Measurements from ENCODE around the gene TBC1D7.

The TBC1D7 gene

GRCh38 chr6:13272131-13273046 lies 55.9 kb downstream of the TBC1D7 start:
- no peak for DNase-seq (ENCODE audit: low read depth, low spot score)

- DNase-seq (ENCODE audit: low read depth, low spot score): no peak
Observed at GRCh38 chr6:13268913-13269518, 59.3 kb downstream of the TBC1D7 start.

- DNase-seq (ENCODE audit: low read depth, low spot score): no peak
Observed at GRCh38 chr6:13267142-13267651, 61.1 kb downstream of the TBC1D7 start.

- no peak for DNase-seq (ENCODE audit: low read depth, low spot score)
Observed at GRCh38 chr6:13263669-13264068, 64.7 kb downstream of the TBC1D7 start.

- DNase-seq (ENCODE audit: low read depth, low spot score): no peak
Observed at GRCh38 chr6:13262302-13263230, 65.8 kb downstream of the TBC1D7 start.

GRCh38 chr6:13261464-13261994 lies 66.8 kb downstream of the TBC1D7 start:
- DNase-seq (ENCODE audit: low read depth, low spot score): no peak

- no peak for DNase-seq (ENCODE audit: low read depth, low spot score)
Observed at GRCh38 chr6:13260831-13261230, 67.5 kb downstream of the TBC1D7 start.

GRCh38 chr6:13260101-13260598 lies 68.2 kb downstream of the TBC1D7 start:
- no peak for DNase-seq (ENCODE audit: low read depth, low spot score)

- DNase-seq (ENCODE audit: low read depth, low spot score): no peak
Observed at GRCh38 chr6:13259393-13259792, 68.9 kb downstream of the TBC1D7 start.

GRCh38 chr6:13256266-13257001 lies 71.9 kb downstream of the TBC1D7 start:
- DNase-seq (ENCODE audit: low read depth, low spot score): no peak
